ENCODE results near the gene DLX2. TPM values are rescaled to one million over a fixed set of nuclear protein-coding genes. Genes with fewer than 3 reads are reported as not detected.
A peak's percentile ranks its signal among the peaks of the same experiment; 100 is the strongest.

The DLX2 gene
- total and polyA plus RNA-seq, 2 donors (not counting 3 experiments of a cell fraction or from before 2014, with no cell fraction given): not detected

DNA sequence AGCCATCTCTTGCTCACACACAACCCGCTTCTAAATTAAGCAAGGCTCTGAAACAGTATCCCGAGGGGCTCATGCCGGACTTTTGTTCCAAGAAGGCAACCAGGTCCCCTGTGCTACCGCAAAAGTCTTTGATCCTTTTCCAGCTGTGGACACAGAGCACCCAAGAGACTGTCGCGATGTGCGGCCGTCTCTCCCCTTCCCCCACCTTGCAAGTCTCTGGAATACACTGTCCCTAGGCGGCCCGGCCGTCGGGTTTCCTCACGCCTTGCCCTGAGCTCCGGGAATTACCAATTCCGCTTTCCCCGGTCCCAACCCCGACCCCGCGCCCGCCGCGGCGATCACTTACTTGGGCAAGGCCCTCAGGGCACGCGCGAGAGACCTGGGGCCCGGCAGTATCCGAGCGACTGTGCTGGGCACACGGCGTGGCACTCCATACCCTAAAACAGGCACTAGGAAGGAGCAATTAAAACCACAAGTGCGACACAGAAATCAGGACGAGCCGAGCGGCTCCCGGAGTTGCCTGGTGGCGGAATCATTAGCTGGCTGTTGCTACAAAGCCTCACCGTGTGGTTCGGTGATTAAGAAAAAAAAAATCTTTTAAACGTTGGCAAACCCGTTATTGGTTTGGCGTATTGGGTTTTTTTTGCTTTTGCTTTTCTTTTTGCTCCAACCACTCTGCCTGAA, 19.6 kb downstream of the DLX2 start:
- no peaks in the 10 kb centered on the region for H3K9me1 ChIP-seq (replicated peaks; ENCODE audit: control insufficient read depth, extremely low read depth, insufficient read depth, low read length)
- peak; percentile 10 for DNase-seq (ENCODE audit: low read depth, low spot score)
- ChIA-PET POLR2A (no interaction called here), CTCF (interaction anchor here (0.6 to 1.9 kb wide), 6 partner anchors 8 to 24 kb away, joined by 3 to 8 read pairs (median 4); partner anchors contain the start of gene DLX2)
- no peak overlapping the region for H2AFZ ChIP-seq (ENCODE audit: low read depth, low read length)
- dilution Hi-C loops (cut with MboI; ENCODE audit: extremely low pct_ligation_motif_present, low sequenced_read_pairs) (no loop called here), intact Hi-C loops (cut with micrococcal nuclease) (no loop called here)
- H3K4me3 ChIP-seq (replicated peaks in 1 of 3; ENCODE audit: insufficient read depth in 1 of 3, low read depth in 1 of 3, low read length in 3 of 3): no peak overlapping the region
- FAIRE-seq: peak; percentile 35
- H3K4me2 ChIP-seq (ENCODE audit: insufficient read depth, low read length): no peak overlapping the region
- H3K79me2 ChIP-seq (ENCODE audit: control insufficient read depth, insufficient read depth, low read length): no peaks in the 10 kb centered on the region
- peaks cover 20% of the 10 kb centered on the region for H3K4me1 ChIP-seq (ENCODE audit: control insufficient read depth, extremely low read depth, insufficient read depth, low read length)
- H3K36me3 ChIP-seq (ENCODE audit: control insufficient read depth in 2 of 2, extremely low read depth in 1 of 2, insufficient read depth in 2 of 2, low read length in 2 of 2): no peaks in the 10 kb centered on the region
- no peaks in the 10 kb centered on the region for H3K9me3 ChIP-seq (replicated peaks; ENCODE audit: control insufficient read depth, insufficient read depth, low read length)
- BruUV-seq (replicated peaks): no TSS peak
- TF ChIP-seq, protein P1, sequence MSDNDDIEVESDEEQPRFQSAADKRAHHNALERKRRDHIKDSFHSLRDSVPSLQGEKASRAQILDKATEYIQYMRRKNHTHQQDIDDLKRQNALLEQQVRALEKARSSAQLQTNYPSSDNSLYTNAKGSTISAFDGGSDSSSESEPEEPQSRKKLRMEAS (IDR thresholded peaks at IDR 0.05; ENCODE audit: insufficient read depth, insufficient read length): no peak
- TF ChIP-seq POLR2A (IDR thresholded peaks at IDR 0.05; ENCODE audit: low read depth, low read length): no peak
- no peak for TF ChIP-seq MYC (IDR thresholded peaks at IDR 0.05; ENCODE audit: low read depth, low read length)
- TF ChIP-seq, protein P2, sequence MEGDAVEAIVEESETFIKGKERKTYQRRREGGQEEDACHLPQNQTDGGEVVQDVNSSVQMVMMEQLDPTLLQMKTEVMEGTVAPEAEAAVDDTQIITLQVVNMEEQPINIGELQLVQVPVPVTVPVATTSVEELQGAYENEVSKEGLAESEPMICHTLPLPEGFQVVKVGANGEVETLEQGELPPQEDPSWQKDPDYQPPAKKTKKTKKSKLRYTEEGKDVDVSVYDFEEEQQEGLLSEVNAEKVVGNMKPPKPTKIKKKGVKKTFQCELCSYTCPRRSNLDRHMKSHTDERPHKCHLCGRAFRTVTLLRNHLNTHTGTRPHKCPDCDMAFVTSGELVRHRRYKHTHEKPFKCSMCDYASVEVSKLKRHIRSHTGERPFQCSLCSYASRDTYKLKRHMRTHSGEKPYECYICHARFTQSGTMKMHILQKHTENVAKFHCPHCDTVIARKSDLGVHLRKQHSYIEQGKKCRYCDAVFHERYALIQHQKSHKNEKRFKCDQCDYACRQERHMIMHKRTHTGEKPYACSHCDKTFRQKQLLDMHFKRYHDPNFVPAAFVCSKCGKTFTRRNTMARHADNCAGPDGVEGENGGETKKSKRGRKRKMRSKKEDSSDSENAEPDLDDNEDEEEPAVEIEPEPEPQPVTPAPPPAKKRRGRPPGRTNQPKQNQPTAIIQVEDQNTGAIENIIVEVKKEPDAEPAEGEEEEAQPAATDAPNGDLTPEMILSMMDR (IDR thresholded peaks at IDR 0.05; ENCODE audit: extremely low read depth in 1 of 2, insufficient read depth in 1 of 2, low read depth in 1 of 2, low read length in 2 of 2): no peak
- TF ChIP-seq JUN (IDR thresholded peaks at IDR 0.05; ENCODE audit: borderline replicate concordance, insufficient read depth, insufficient read length, low read depth): no peak
- peak; percentile 98 for TF ChIP-seq EZH2 (IDR thresholded peaks at IDR 0.05; ENCODE audit: borderline replicate concordance, low read depth, low read length, severe bottlenecking)
- H4K20me1 ChIP-seq (replicated peaks; ENCODE audit: control insufficient read depth, extremely low read depth, insufficient read depth, low read length): no peaks in the 10 kb centered on the region
- no peak overlapping the region for H3K27ac ChIP-seq (ENCODE audit: insufficient read depth, low read depth, low read length)
- peaks cover 75 to 90% of the 10 kb centered on the region in 2 experiments for H3K27me3 ChIP-seq (ENCODE audit: control insufficient read depth in 2 of 2, insufficient read depth in 2 of 2, low read length in 2 of 2)
- no peak overlapping the region for H3K9ac ChIP-seq (replicated peaks; ENCODE audit: extremely low read depth, insufficient read depth, low read length)
